Umbilical cord (tissue), 2 donors: ENCODE data around the gene STK36. TPM values are rescaled to one million over a fixed set of nuclear protein-coding genes. Genes with fewer than 3 reads are reported as not detected.

Experiments used
- DNase-seq: peaks from one replicate; pipeline ENCODE4 v3.0.0-alpha.2; 2015; ENCODE audit warnings: low spot score
- total RNA-seq: library from RNA; depleted of rRNA; stranded (reverse); fragments of >200 nt; gene quantifications from one replicate; pipeline ENCODE4 v1.2.3, GENCODE V29; 2014; ENCODE audit warnings: low replicate concordance; ENCODE audit not compliant: insufficient read depth

Gene STK36
- total RNA-seq, 1 donor from 2014 or later, result 21.9 TPM

- DNase-seq, result no peak
Measured at GRCh38 chr2:218659988-218660358, 11.9 kb upstream of the STK36 start.

- DNase-seq, result no peak
Measured at GRCh38 chr2:218662377-218662776, 9.5 kb upstream of the STK36 start.

DNA sequence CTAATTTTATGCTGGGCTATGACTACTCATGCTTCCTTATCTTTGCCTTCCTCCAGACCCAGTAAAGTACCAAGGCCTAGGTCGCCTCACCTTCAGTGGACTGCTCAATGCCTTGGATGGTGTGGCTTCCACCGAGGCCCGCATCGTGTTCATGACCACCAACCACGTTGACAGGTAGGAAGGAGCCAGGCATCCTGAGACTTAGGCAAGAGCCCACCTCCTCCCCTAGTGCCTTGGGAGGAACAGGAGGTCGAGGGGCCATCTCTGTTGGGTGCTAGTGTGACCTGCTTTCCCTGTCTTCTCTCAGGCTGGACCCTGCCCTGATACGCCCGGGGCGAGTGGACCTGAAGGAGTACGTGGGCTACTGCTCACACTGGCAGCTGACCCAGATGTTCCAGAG lies 9.1 kb upstream of the STK36 start:
- no peak for DNase-seq

GRCh38 chr2:218663901-218664300 lies 8.0 kb upstream of the STK36 start:
- no peak for DNase-seq

DNA sequence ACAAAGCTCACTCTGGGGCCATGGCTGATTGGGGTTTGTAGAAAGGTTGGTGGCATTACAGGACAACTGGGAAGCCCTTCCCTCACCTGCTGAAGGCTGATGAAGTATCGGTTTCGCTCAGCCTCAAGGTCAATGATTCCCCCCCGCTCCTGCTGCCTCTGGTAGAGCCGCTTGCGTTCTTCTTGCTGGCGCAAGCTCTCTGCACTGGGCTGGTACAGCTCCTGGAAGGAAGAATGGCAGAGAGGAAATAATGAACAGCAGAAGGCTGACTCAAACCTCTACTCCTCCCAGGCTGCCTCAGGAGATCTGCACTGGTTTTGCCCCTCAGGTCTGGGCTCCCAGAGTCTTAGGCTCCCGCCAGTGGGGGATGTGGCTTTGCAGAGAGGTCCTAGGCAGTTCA lies 7.2 kb upstream of the STK36 start:
- no peak for DNase-seq

DNA sequence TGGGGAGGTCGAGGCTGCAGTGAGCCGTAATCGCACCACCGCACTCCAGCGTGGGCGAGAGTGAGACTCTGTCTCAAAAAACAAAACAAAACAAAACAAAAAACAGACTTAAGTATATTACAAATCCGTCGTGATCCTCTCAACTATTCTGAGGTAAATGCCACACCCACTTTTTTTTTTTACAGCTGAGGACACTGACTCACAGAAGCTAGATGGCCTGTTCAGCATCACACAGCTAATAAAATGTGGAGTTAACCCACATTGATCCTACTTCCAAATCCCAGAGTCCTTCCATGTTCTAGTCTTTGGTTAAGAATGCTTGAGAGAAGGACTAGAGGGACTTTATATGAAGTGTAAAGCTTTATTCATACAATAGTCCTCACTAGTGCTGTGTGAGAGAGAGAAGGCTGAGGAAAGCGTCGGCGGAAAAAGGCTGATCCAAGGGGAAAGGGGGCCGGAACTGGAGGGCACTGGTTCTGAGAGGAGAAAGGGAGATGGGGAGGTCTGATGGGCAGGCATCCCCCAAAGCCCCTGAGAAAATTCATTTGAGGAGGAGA lies 711 bp upstream of the STK36 start:
- DNase-seq, result peak; percentile 79

DNA sequence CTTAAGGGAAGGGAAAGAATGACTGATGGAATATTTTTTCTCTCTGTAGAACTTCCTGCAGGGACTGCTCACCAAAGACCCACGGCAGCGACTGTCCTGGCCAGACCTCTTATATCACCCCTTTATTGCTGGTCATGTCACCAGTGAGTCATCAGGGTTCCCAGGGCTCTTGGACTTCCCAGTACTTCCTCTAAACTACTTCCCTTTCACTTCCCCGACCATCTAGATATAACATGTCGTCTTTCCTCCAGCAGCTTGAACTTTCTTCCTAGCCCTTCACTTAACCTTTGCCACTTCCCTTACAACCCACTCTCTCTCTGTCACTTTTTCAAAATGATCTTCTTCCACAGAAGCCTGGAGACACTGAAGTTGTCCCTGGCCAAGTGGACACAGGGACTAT lies 7.2 kb downstream of the STK36 start:
- DNase-seq, result no peak

GRCh38 chr2:218680061-218680460 lies 8.2 kb downstream of the STK36 start:
- no peak for DNase-seq

GRCh38 chr2:218687400-218688060 lies 15.6 kb downstream of the STK36 start:
- peak; percentile 73 for DNase-seq

DNA sequence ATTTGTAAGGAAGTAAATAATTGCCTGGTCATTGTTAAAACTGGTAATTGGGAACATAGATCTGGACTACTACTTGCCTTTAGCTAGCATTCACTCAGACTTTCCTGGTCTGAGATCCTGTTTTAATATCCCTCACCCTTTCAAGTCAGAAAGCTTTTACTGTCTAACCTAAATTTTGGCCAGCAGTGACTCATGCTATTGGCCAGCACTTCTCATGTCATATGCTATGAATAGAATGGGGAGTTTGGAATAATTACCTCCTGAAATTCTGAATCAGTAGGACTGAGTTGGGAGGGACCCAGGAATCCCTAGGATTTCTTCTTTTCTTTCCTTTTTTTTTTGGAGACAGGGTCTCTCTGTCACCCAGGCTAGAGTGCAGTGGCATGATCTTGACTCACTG lies 19.3 kb downstream of the STK36 start:
- DNase-seq, result no peak

DNA sequence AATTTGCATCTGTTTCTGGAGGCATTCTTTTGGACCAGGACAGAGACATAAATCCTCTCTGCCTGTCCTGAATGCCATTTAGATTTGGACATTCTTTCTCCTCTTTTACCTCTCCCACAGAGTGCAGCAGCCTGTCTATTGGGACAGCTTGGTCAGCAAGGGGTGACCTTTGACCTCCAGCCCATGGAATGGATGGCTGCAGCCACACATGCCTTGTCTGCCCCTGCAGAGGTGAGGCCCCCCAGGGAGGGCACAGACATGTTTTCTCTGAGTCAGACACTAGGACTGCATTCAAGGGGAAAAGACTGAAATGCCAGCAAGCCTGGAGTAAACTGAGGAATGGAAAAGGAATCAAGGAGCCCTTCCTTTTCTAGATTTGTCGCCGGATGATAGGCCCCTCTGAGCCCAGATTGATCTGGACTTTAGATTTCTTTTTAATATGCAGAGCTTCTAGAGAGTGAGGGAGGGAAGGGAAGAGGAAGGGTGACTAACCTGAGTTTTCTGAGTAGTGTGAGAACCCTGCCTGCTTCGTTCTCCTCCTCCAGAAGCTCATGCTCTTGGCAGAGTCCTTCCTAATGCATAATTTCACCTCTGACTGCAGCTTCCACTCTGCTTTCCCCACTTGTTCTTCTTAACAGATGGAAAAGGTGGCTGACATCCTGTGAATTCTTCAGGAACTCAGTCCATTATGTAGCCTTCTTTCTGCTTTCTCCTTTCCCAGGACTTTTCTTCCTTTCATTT lies 22.7 kb downstream of the STK36 start:
- DNase-seq, result no peak

- no peak for DNase-seq
Measured at GRCh38 chr2:218698885-218699284, 27.0 kb downstream of the STK36 start.

- DNase-seq, result no peak
Measured at GRCh38 chr2:218701806-218702205, 29.9 kb downstream of the STK36 start.

DNA sequence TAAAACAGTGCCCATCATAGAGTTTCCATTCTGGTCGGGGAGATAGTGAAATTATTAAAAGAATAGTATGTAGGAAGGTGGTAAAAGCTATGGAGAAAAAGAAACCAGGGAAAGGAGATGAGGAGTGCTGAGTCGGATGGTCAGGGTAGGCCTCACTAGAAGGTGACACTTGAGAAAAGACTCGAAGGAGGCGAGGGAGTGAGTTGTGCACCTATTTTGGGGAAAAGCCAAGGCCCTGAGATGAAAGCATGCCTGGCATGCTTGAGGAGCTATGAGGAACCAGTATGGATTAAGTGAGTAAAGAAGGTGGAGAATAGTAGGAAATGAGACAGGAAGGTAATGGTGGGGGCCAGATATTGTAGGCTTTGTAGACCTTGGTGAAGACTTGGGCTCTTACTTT lies 31.5 kb downstream of the STK36 start:
- DNase-seq, result no peak

DNA sequence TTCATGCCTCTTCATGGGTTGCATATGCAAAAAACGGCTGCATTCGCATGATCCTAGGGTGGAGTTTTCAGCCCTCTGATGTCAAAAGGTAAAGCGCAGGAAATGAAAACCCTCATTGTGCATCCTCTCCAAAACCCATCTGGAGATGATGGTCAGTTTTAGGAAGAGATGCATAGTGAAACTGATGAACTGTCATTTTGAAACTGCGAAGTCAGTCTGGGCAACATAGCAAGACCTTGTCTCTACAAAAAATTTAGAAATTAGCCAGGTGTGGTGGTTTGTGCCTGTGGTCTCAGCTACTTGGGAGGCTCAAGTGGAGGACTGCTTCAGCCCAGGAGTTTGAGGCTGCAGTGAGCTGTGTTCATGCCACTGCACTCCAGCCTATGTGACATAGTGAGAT lies 36.2 kb downstream of the STK36 start:
- DNase-seq, result no peak

GRCh38 chr2:218709908-218710307 lies 38.0 kb downstream of the STK36 start:
- peak; percentile 81 for DNase-seq

DNA sequence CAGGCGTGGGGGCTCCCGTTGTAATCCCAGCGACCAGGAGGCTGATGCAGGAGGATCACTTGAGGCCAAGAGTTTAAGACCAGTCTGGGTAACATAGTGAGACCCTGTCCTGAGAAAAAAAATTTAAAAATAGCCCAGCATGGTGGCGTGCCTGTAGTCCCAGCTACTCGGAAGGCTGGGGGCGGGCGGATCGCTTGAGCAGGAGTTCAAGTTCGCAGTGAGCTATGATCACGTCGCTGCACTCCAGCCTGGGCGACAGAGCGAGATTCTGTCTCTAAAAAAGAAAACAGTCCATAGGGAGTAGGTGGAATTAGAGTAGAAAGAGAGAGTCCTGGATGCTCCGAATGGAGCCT lies 38.4 kb downstream of the STK36 start:
- no peak for DNase-seq

- peak; percentile 99 for DNase-seq
Measured at GRCh38 chr2:218710687-218711549, 39.0 kb downstream of the STK36 start, which contains the start of gene TTLL4. TSS of gene TTLL4 (plus strand) at chr2:218710835. CDS start at chr2:218737677, 26,842 bp downstream.

- DNase-seq, result no peak
Measured at GRCh38 chr2:218711550-218711929, 39.7 kb downstream of the STK36 start.

DNA sequence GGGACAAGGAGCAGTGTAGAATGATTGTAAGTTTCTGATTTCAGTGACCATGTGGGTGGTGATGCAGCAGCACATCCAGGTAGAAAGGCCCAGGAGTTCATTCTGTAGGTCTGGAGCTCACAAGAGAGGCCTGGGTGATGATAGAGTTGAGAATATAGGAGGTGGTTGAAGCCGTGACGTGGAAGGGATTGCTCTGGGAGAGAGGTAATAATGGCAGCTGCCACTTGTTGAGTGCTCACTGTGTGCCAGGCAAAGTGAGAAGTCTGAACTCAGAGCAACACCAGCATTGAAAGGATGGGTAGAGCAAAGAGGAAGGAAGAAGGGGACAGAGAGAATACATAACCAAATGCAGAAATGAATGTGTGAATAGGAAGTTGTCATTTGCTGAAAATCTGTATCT lies 42.0 kb downstream of the STK36 start:
- no peak for DNase-seq

GRCh38 chr2:218716070-218716469 lies 44.2 kb downstream of the STK36 start:
- no peak for DNase-seq

- DNase-seq, result no peak
Measured at GRCh38 chr2:218717262-218717661, 45.4 kb downstream of the STK36 start.
